ENCODE data around the gene MPPE1.

The MPPE1 gene, protein sequence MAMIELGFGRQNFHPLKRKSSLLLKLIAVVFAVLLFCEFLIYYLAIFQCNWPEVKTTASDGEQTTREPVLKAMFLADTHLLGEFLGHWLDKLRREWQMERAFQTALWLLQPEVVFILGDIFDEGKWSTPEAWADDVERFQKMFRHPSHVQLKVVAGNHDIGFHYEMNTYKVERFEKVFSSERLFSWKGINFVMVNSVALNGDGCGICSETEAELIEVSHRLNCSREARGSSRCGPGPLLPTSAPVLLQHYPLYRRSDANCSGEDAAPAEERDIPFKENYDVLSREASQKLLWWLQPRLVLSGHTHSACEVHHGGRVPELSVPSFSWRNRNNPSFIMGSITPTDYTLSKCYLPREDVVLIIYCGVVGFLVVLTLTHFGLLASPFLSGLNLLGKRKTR

DNA sequence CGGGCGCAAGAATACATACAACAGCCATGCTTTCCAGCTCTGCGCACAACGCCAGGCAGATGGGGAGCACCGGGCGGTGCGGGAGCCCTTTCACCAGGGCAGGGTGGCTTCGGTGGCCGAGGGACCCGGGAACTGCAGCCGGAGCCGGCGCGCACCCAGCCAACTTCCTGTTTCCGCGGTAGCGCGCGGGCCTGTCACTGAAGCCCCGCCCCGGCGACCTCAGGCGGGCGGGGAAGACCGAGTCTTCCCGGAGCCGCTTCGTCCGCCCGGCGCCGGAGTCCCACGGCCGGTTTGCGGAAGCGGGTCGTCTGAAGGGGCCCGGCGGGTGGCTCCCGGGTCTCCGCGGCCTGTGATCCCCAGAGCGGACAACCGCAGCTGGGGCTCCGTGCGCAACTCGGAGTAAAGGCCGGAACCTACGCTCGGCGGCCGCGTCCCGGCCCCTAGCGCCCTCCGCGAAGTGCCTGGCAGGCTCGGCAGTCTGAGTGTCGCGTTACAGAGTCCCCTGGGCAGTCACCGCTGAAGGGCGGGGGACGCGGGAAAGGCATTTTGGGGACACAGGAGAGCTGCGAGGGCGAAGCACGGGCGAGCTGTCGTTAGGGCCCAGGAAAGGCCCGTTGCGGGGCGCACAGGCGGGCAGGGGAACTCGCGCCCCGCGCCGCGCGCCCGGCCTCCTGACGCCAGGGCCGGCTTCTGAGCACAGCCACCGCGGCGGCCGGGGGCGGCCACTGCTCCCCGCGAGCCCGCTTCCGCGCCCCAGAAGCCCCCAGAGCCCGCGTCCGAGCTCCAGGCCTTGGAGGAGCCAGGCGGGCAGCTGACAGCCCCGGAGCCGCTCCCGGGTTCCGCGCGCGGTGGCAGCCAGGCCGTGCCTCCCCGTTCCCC, at the start of gene MPPE1:
MPPE1 (minus strand) TSS at position 136 of the 879 bp plus-strand sequence. CDS start 11,053 bp downstream, outside the sequence.
- FAIRE-seq (no peak), DNase-seq (ENCODE audit: insufficient read length, low spot score) (peak; percentile 68)
- TF ChIP-seq, protein P1, sequence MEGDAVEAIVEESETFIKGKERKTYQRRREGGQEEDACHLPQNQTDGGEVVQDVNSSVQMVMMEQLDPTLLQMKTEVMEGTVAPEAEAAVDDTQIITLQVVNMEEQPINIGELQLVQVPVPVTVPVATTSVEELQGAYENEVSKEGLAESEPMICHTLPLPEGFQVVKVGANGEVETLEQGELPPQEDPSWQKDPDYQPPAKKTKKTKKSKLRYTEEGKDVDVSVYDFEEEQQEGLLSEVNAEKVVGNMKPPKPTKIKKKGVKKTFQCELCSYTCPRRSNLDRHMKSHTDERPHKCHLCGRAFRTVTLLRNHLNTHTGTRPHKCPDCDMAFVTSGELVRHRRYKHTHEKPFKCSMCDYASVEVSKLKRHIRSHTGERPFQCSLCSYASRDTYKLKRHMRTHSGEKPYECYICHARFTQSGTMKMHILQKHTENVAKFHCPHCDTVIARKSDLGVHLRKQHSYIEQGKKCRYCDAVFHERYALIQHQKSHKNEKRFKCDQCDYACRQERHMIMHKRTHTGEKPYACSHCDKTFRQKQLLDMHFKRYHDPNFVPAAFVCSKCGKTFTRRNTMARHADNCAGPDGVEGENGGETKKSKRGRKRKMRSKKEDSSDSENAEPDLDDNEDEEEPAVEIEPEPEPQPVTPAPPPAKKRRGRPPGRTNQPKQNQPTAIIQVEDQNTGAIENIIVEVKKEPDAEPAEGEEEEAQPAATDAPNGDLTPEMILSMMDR (IDR thresholded peaks at IDR 0.05; ENCODE audit: insufficient read depth, missing control alignments) = no peak

DNA sequence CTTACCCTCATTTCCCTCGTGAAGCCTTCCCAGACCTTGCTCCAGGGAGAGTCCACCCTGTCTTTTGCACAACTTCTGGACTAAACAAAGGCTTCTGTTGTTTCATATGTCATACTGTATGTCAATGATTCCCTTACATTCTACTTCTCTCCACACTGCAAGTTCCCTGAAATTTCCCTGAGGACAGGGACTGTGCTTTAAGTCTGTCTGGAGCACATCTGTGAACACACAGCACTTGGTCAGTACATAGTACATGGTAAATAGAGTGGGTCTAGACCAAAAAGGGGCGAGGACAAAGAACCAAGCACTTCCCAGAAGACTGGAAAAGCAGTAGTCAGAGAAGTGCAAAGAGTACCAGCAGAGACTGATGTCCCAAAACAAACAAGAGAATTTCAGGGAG, 49.5 kb upstream of the MPPE1 start:
- DNase-seq (ENCODE audit: insufficient read length, low spot score) (no peak), FAIRE-seq (no peak)
- TF ChIP-seq, protein P1 (IDR thresholded peaks at IDR 0.05; ENCODE audit: insufficient read depth, missing control alignments) = no peak

DNA sequence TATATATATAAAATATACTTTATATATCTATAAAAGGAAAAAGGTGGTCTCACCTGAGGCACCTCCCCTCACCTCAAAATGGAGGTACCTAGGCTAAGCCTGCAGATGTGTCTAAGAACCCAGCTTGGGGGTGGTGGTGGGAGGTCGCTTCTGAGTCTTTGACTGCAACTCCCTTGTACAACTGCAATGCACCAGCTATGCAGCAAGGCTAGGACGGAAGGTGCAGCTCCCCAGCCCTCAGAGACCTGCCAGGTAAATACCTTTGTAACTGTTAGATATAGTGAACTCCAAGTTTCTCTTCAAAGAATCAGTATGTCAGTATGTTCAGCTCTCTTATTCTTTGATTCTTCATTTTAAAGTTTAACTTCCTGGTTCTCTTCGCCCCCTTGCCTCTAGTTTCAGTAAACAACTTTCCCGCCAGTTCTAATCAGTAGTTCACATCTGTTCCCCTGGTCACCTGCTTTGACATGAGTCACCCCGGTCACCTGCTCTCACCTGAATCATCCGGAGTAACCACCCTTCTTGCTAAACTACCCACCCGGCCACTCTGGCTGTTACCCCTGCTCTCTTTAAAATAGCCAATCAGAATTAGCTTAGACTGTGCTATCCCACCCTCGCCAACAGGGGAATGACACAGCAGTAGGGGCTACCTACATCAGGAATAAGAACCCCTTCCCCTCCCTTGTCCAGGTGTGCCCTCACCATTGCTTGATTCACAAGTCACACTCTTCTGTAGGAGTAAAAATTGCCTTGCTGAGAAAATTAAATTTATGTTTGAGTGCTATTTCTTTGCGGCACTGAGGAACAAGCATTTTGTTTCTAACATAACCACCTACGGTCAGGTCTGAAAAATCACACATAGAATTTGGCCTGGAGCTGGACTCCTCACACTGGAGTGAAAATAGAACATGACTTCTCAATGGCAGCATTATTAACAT, 48.5 kb upstream of the MPPE1 start:
- TF ChIP-seq, protein P1 (IDR thresholded peaks at IDR 0.05; ENCODE audit: insufficient read depth, missing control alignments) = no peak
- DNase-seq (ENCODE audit: insufficient read length, low spot score) (no peak), FAIRE-seq (no peak)

DNA sequence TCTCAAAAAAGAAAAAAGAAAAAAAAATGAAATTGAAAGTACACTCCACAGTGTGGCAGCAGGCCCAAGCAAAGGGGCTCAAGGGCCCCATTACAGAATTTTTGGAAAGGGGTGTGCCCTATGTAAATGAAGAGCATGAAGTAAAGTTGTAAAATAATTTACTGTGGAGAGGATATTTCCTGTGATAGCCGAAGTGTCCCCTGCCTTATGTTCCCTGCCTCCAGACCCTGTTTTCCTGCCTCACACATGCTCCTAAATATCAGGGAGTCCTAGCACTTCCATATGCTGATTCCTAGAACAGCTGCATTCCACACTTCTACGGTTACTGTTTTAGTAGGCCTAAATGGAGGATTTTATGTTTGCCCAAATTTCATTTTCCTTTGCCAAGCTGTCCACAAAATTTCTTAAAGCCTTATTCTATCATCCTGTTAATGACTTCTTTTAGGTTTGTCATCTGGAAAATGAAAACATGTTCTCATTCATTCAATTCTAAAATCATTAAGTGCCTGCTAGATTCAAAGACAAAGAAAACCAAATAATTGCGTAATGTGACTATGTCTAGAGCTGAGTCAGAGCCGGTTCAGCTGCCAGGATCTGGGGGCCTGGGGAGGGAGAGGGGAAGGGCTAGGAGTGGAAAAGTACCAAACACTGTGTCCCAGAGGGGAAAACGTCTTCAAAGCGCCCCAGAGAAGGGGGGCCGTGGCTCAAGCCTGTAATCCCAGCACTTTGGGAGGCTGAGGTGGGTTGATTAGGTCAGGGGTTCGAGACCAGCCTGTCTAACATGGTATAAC, 47.3 kb upstream of the MPPE1 start:
- DNase-seq (ENCODE audit: insufficient read length, low spot score) (no peak), FAIRE-seq (no peak)

DNA sequence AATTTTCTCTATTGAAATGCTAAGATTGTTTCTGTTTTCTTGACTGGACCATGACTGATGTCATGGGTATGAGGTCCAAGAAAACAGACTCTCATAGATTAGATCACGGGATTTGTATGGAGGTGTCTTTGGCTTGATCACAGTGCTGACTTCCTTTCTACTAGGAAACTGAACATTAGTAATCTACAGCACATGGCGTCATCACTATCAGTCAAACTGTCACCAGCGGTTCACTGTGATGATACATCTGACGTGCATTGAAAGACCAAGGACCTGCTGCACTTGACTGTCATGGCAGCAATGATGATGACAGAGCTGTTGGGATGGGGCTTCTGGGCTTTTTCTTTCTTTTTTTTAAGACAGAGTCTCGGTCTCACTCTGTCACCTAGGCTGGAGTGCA, 45.0 kb upstream of the MPPE1 start:
- no peak for DNase-seq (ENCODE audit: insufficient read length, low spot score)
- TF ChIP-seq, protein P1 (IDR thresholded peaks at IDR 0.05; ENCODE audit: insufficient read depth, missing control alignments) = no peak
- FAIRE-seq = no peak

More for the DNA sequence above, 47.3 kb upstream of the MPPE1 start:
- TF ChIP-seq, protein P1 (IDR thresholded peaks at IDR 0.05; ENCODE audit: insufficient read depth, missing control alignments) = no peak

DNA sequence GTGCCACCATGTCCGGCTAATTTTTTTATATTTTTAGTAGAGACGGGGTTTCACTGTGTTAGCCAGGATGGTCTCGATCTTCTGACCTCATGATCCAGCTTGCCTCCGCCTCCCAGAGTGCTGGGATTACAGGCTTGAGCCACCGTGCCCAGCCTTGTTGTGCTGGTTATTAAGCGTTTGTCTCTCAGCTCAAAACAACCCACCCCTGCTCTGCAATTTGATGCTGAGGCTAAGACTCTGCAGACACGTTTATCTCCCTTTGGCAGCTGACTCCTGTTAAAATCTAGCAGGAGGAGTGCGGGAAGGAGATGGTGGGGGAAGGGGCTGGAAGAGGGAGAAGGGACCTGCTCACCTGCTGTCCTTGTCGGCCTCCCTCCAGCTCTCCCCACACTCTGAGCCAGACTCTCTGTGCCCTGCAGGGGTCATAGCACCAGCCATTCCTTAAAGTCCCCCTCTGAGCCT, 43.3 kb upstream of the MPPE1 start:
- TF ChIP-seq, protein P1 (IDR thresholded peaks at IDR 0.05; ENCODE audit: insufficient read depth, missing control alignments) = no peak
- no peak for FAIRE-seq
- DNase-seq (ENCODE audit: insufficient read length, low spot score) = no peak
